HG03045 (cell line): Measurements from ENCODE around the gene SORD.
A peak's percentile ranks its signal among the peaks of the same experiment; 100 is the strongest.
"Not testable (repeated sequence)": the region's sequence is repeated elsewhere in the genome, so short reads cannot be mapped to it uniquely, and the experiment has no call there.

ENCODE experiments used
- ATAC-seq: cut with Tn5 transposase; IDR thresholded peaks from one replicate; pipeline ENCODE4 v1.9.1; 2021; ENCODE audit warnings: mild to moderate bottlenecking, moderate library complexity; ENCODE audit not compliant: unreplicated experiment

SORD gene

GRCh38 chr15:45023659-45024225, 747 bp downstream of the SORD start:
- no peak for ATAC-seq

GRCh38 chr15:45024649-45025048, 1.7 kb downstream of the SORD start:
- ATAC-seq, result not testable (repeated sequence)

- ATAC-seq, result not testable (repeated sequence)
Measured at GRCh38 chr15:45025627-45026026, 2.6 kb downstream of the SORD start.

GRCh38 chr15:45026651-45027190, 3.7 kb downstream of the SORD start:
- no peak for ATAC-seq

- ATAC-seq, result no peak
Measured at GRCh38 chr15:45027220-45027619, 4.2 kb downstream of the SORD start.

- ATAC-seq, result no peak
Measured at GRCh38 chr15:45030743-45031142, 7.7 kb downstream of the SORD start.

GRCh38 chr15:45031522-45032028, 8.6 kb downstream of the SORD start:
- ATAC-seq, result not testable (repeated sequence)

GRCh38 chr15:45032501-45032900, 9.5 kb downstream of the SORD start:
- ATAC-seq, result not testable (repeated sequence)

- not testable (repeated sequence) for ATAC-seq
Measured at GRCh38 chr15:45034087-45034486, 11.1 kb downstream of the SORD start.

- not testable (repeated sequence) for ATAC-seq
Measured at GRCh38 chr15:45034600-45035375, 11.8 kb downstream of the SORD start.

GRCh38 chr15:45036812-45037781, 14.1 kb downstream of the SORD start:
- ATAC-seq, result peak; percentile 80

- no peak for ATAC-seq
Measured at GRCh38 chr15:45037936-45038335, 14.9 kb downstream of the SORD start.

- not testable (repeated sequence) for ATAC-seq
Measured at GRCh38 chr15:45040396-45040795, 17.4 kb downstream of the SORD start.

- not testable (repeated sequence) for ATAC-seq
Measured at GRCh38 chr15:45041538-45041937, 18.5 kb downstream of the SORD start.

- not testable (repeated sequence) for ATAC-seq
Measured at GRCh38 chr15:45042859-45043258, 19.9 kb downstream of the SORD start.

- not testable (repeated sequence) for ATAC-seq
Measured at GRCh38 chr15:45044270-45044669, 21.3 kb downstream of the SORD start.

GRCh38 chr15:45048449-45048793, 25.4 kb downstream of the SORD start:
- ATAC-seq, result not testable (repeated sequence)

GRCh38 chr15:45048794-45049631, 26.0 kb downstream of the SORD start:
- no peak for ATAC-seq

GRCh38 chr15:45050587-45050986, 27.6 kb downstream of the SORD start:
- ATAC-seq, result no peak

GRCh38 chr15:45052676-45053075, 29.7 kb downstream of the SORD start:
- ATAC-seq, result not testable (repeated sequence)
